GM18505 (cell line): ENCODE results near the gene CP.

Experiments
- ATAC-seq: cut with Tn5 transposase; IDR thresholded peaks from one replicate; pipeline ENCODE4 v1.9.1; 2021; ENCODE audit not compliant: unreplicated experiment
- POLR2A ChIP-seq: IDR thresholded peaks from 4 replicates; pipeline ENCODE4 v1.6.1; 2011; ENCODE audit warnings: borderline replicate concordance; ENCODE audit not compliant: insufficient read depth, insufficient read length; ENCODE audit errors: extremely low read depth

The CP gene

DNA sequence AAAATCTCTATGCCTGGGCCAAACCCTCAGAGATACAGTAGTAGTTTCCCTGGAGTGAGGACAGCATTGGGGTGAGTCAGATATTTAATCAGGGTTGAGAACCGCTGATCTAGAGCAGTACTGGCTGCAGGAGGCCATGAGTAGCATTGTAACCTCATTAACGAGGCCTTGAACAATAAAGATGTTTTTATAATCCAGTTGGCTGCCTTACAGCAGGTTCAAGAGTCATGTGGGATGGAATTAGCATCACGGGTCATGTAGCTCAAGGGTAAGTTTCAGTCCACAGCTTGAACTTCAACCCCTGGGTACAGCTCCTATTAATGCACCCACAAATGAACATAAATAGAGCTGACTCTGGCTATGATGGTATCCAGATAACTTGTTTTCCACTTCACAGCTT lies 87.1 kb downstream of the CP start:
- no peak for ATAC-seq
- no peak for TF ChIP-seq POLR2A

- no peak for TF ChIP-seq POLR2A
- ATAC-seq, result no peak
These were observed 90.0 kb downstream of the CP start for GRCh38 chr3:149131589-149131988.

DNA sequence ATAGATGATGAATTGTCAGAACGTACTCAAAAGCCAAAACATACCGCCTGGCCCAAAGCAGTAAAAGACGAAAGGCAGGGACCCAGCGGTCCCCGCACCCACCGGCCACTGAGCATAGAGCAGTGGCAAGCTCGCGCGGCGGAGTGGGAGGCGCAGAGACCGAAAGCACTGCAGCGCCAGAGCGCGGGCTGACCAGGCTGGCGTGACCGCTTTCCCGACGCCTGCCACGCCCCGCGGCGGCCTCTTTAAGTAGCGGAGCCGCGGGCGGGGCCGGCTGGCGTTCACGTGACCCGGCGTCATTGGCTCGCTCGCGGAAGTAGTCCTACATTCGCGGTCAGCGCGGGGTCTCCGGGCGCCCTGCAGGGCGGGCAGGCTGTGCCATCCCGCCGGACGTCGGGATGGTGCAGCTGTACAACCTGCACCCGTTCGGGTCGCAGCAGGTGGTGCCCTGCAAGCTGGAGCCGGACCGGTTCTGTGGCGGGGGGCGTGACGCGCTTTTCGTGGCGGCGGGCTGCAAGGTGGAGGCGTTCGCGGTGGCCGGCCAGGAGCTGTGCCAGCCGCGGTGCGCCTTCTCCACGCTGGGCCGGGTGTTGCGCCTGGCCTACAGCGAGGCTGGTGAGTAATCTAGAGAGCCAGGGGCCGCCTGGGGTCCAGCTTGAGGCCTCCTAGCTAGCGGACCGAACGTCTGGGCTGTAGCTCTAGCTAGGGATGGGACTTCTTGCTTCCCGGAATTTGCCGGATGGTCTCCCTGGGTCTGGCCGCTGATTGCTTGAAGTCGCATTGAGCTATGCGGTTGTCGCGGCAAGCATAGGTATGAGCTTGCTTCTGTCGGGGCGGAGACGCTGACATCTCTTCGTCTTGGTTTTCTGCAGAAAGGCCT lies 92.1 kb downstream of the CP start, which contains the start of gene HPS3:
Gene HPS3 (plus strand): TSS at position 313 of the 880 bp plus-strand sequence. CDS start 86 bp downstream, at position 399.
- peak; percentile 86 for TF ChIP-seq POLR2A
- peak; percentile 97 for ATAC-seq

DNA sequence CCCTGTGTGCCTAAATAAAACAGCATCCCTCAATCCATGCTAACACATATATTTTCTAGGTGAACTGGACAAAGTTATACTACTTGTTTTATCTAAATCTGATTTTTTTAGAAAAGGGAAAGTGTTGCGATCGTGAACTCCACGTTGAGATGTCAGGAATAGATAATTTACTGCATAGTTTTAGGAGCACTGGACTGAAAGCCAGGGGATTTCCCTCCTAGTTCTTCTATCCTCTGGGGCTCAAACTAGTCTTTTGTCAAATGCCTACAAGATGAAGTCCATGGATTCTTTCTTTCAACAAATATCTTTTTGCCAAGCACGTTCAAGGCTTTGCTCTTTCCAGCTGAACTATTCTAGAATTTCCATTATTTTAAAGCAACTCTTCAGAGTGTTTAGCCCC lies 92.8 kb downstream of the CP start:
- TF ChIP-seq POLR2A, result no peak
- ATAC-seq, result no peak

- ATAC-seq, result no peak
- TF ChIP-seq POLR2A, result no peak
These were observed 98.7 kb downstream of the CP start for GRCh38 chr3:149122721-149123578.
